H9 (cell line): ENCODE measurements around the gene GGCX. TPM values are rescaled to one million over a fixed set of nuclear protein-coding genes. Genes with fewer than 3 reads are reported as not detected.

Experiments
- DNase-seq: peaks from one replicate; pipeline ENCODE4 v3.0.0-alpha.2; 2017
- H2AFZ ChIP-seq: one replicate; pipeline ENCODE4 v1.6.1; 2013; ENCODE audit warnings: mild to moderate bottlenecking, low read length, control low read depth, moderate library complexity
- H2AK5ac ChIP-seq: 2 replicates; pipeline ENCODE4 v1.6.1; 2013; ENCODE audit warnings: low read length, control low read depth, mixed read lengths; ENCODE audit not compliant: insufficient read length
- H2BK120ac ChIP-seq: one replicate; pipeline ENCODE4 v1.6.1; 2013; ENCODE audit warnings: low read depth, mild to moderate bottlenecking, low read length, control low read depth, inconsistent platforms; ENCODE audit not compliant: poor library complexity, severe bottlenecking
- H2BK12ac ChIP-seq: 2 replicates; pipeline ENCODE4 v1.6.1; 2013; ENCODE audit warnings: low read length, control low read depth, mixed read lengths, low read depth; ENCODE audit not compliant: insufficient read length
- H2BK15ac ChIP-seq: 2 replicates; pipeline ENCODE4 v1.6.1; 2013; ENCODE audit warnings: low read depth, low read length, control low read depth
- H2BK20ac ChIP-seq: one replicate; pipeline ENCODE4 v1.6.1; 2013; ENCODE audit warnings: low read depth, mild to moderate bottlenecking, low read length, control low read depth, inconsistent platforms; ENCODE audit not compliant: poor library complexity, severe bottlenecking
- H2BK5ac ChIP-seq: 2 replicates; pipeline ENCODE4 v1.6.1; 2013; ENCODE audit warnings: low read length, control low read depth, mixed read lengths; ENCODE audit not compliant: insufficient read length
- H3K14ac ChIP-seq: 2 replicates; pipeline ENCODE4 v1.6.1; 2013; ENCODE audit warnings: low read length, control low read depth; ENCODE audit not compliant: insufficient read depth
- H3K18ac ChIP-seq: 2 replicates; pipeline ENCODE4 v1.6.1; 2013; ENCODE audit warnings: low read depth, mild to moderate bottlenecking, mixed read lengths, low read length, control low read depth; ENCODE audit not compliant: insufficient read length
- H3K23ac ChIP-seq: 2 replicates; pipeline ENCODE4 v1.6.1; 2013; ENCODE audit warnings: low read length, control low read depth, mixed read lengths, low read depth; ENCODE audit not compliant: insufficient read length
- H3K23me2 ChIP-seq: 2 replicates; pipeline ENCODE4 v1.6.1; 2013; ENCODE audit warnings: low read depth, mild to moderate bottlenecking, mixed read lengths, low read length, control low read depth; ENCODE audit not compliant: insufficient read length, poor library complexity, severe bottlenecking
- H3K27ac ChIP-seq: 2 replicates; pipeline ENCODE4 v1.5.1; 2013; ENCODE audit warnings: low read length, control low read depth, mixed read lengths, low read depth; ENCODE audit not compliant: insufficient read length
- H3K27me3 ChIP-seq: 2 replicates; pipeline ENCODE4 v1.6.1; 2013; ENCODE audit warnings: low read length, control low read depth, inconsistent platforms; ENCODE audit not compliant: insufficient read depth
- H3K4ac ChIP-seq: 2 replicates; pipeline ENCODE4 v1.6.1; 2013; ENCODE audit warnings: low read depth, mild to moderate bottlenecking, control low read depth, inconsistent platforms, low read length, moderate library complexity
- H3K4me1 ChIP-seq: 2 replicates; pipeline ENCODE4 v1.6.1; 2013; ENCODE audit warnings: low read length, control low read depth, inconsistent platforms; ENCODE audit not compliant: insufficient read depth
- H3K4me2 ChIP-seq: 2 replicates; pipeline ENCODE4 v1.6.1; 2013; ENCODE audit warnings: low read length, control low read depth, mixed read lengths; ENCODE audit not compliant: insufficient read length, insufficient read depth
- H3K56ac ChIP-seq: 2 replicates; pipeline ENCODE4 v1.6.1; 2013; ENCODE audit warnings: low read depth, mild to moderate bottlenecking, mixed read lengths, low read length, control low read depth; ENCODE audit not compliant: insufficient read length
- H3K79me1 ChIP-seq: 2 replicates; pipeline ENCODE4 v1.6.1; 2013; ENCODE audit warnings: low read depth, mild to moderate bottlenecking, moderate library complexity, low read length, control low read depth, inconsistent platforms; ENCODE audit not compliant: insufficient read depth, poor library complexity, severe bottlenecking
- H3K79me2 ChIP-seq: 2 replicates; pipeline ENCODE4 v1.6.1; 2013; ENCODE audit warnings: low read length, control low read depth, inconsistent platforms; ENCODE audit not compliant: insufficient read depth
- H3K9ac ChIP-seq: 2 replicates; pipeline ENCODE4 v1.6.1; 2013; ENCODE audit warnings: low read length, control low read depth, mixed read lengths; ENCODE audit not compliant: insufficient read length; ENCODE audit errors: extremely low read depth
- H3K9me3 ChIP-seq: one replicate; pipeline ENCODE4 v1.6.1; 2013; ENCODE audit warnings: low read depth, low read length, inconsistent platforms; ENCODE audit not compliant: control insufficient read depth
- H3T11ph ChIP-seq: one replicate; pipeline ENCODE4 v1.6.1; 2013; ENCODE audit warnings: mild to moderate bottlenecking, low read length, control low read depth, inconsistent platforms
- H4K20me1 ChIP-seq: one replicate; pipeline ENCODE4 v1.6.1; 2013; ENCODE audit not compliant: control insufficient read depth, insufficient read length, insufficient read depth
- H4K5ac ChIP-seq: 2 replicates; pipeline ENCODE4 v1.6.1; 2013; ENCODE audit warnings: low read depth, mild to moderate bottlenecking, mixed read lengths, low read length, control low read depth; ENCODE audit not compliant: insufficient read length
- H4K8ac ChIP-seq: replicated peaks from 2 replicates; pipeline ENCODE4 v1.6.1; 2013; ENCODE audit warnings: low read length, control low read depth, mixed read lengths, low read depth; ENCODE audit not compliant: insufficient read length
- H4K91ac ChIP-seq: 2 replicates; pipeline ENCODE4 v1.6.1; 2013; ENCODE audit warnings: low read depth, mild to moderate bottlenecking, moderate library complexity, mixed read lengths, low read length, control low read depth; ENCODE audit not compliant: insufficient read length
- H3K27ac Mint-ChIP-seq, 3 experiments: 2 replicates in 2 of 3; 3 replicates in 1 of 3; pipeline ENCODE4 v1.8.0; 2020 to 2021; ENCODE audit warnings: mixed read lengths in 3 of 3, mild to moderate bottlenecking in 1 of 3, moderate library complexity in 1 of 3
- H3K27me3 Mint-ChIP-seq: 2 replicates; pipeline ENCODE4 v1.8.0; 2021; ENCODE audit warnings: low read depth, mild to moderate bottlenecking, moderate library complexity, mixed read lengths
- H3K36me3 Mint-ChIP-seq, 3 experiments: 2 replicates in 2 of 3; 3 replicates in 1 of 3; pipeline ENCODE4 v1.8.0; 2020 to 2021; ENCODE audit warnings: low read depth in 3 of 3, mixed read lengths in 3 of 3; ENCODE audit not compliant: insufficient read depth in 1 of 3
- H3K4me1 Mint-ChIP-seq, 2 experiments: 2 replicates each; pipeline ENCODE4 v1.8.0; 2020; ENCODE audit warnings: mixed read lengths in 2 of 2
- H3K4me3 Mint-ChIP-seq, 2 experiments: 2 replicates in 1 of 2; 3 replicates in 1 of 2; pipeline ENCODE4 v1.8.0; 2020 to 2021; ENCODE audit warnings: mild to moderate bottlenecking in 2 of 2, mixed read lengths in 2 of 2, moderate library complexity in 1 of 2
- H3K9me3 Mint-ChIP-seq, 2 experiments: 2 replicates in 1 of 2; 3 replicates in 1 of 2; pipeline ENCODE4 v1.8.0; 2020; ENCODE audit warnings: mild to moderate bottlenecking in 2 of 2, mixed read lengths in 2 of 2, moderate library complexity in 1 of 2
- CTCF ChIP-seq: fragments of 200-600 bp; sonication (generic); conservative IDR thresholded peaks from 3 replicates; pipeline ENCODE4 v1.8.0; 2021; ENCODE audit warnings: antibody characterized with exemption, mild to moderate bottlenecking
- WGBS: extraction: QIAGEN DNeasy Blood & Tissue Kit; methylation state at CpG from one replicate; pipeline ENCODE4 v1.1.7; 2013; ENCODE audit warnings: missing lambda C conversion rate, low lambda C conversion rate, mixed read lengths; ENCODE audit not compliant: insufficient read length; ENCODE audit errors: extremely low coverage; 5-methylcytosine and 5-hydroxymethylcytosine counted together
- total RNA-seq: library from RNA; stranded (reverse); gene quantifications from 2 replicates; pipeline ENCODE4 v1.2.1, GENCODE V29; 2021

Gene GGCX
- total RNA-seq, 1 experiment from 2014 or later = 32.9 TPM

- Histone ChIP-seq H2BK120ac (no peak overlapping the region), H3K4me1 (peaks cover 3% of the 10 kb centered on the region; the same call in 1 of the 2 replicates), H3K18ac (no peak overlapping the region), H3K14ac (no peak overlapping the region), H4K5ac (no peak overlapping the region), H2BK5ac (no peak overlapping the region), H4K8ac (no peak overlapping the region), H2BK12ac (no peak overlapping the region), H3K23ac (no peak overlapping the region), H3K27ac (no peak overlapping the region), H2BK20ac (no peak overlapping the region), H4K20me1 (no peaks in the 10 kb centered on the region), H3K27me3 (no peaks in the 10 kb centered on the region), H2AFZ (no peak overlapping the region), H2BK15ac (no peak overlapping the region), H3T11ph (no peak overlapping the region), H3K9me3 (no peaks in the 10 kb centered on the region), H3K9ac (no peak overlapping the region), H3K4ac (no peak overlapping the region), H3K79me2 (peaks cover 3% of the 10 kb centered on the region; the same call in 1 of the 2 replicates), H3K4me2 (no peak overlapping the region), H4K91ac (no peak overlapping the region), H3K23me2 (peaks cover 5% of the 10 kb centered on the region), H2AK5ac (no peak overlapping the region), H3K79me1 (no peaks in the 10 kb centered on the region), H3K56ac (no peak overlapping the region)
- no peak for DNase-seq
- no peak for TF ChIP-seq CTCF
- no CpG with 5 or more reads among the region's 7 CpGs for WGBS
- no peaks in the 10 kb centered on the region for H3K27me3 Mint-ChIP-seq
- no peaks in the 10 kb centered on the region for H3K9me3 Mint-ChIP-seq
- H3K4me3 Mint-ChIP-seq = no peak overlapping the region
- peak overlapping the region in 1 of 3 experiments; percentile 71; a peak in 1 of 7 replicates for H3K27ac Mint-ChIP-seq
- H3K36me3 Mint-ChIP-seq = peaks cover 15 to 41% (median 26%) of the 10 kb centered on the region in 3 experiments; a peak in 6 of 7 replicates
- H3K4me1 Mint-ChIP-seq = peaks cover 20 to 25% of the 10 kb centered on the region in 2 experiments
These were observed 44.8 kb upstream of the GGCX start for GRCh38 chr2:85606116-85606455.
